ENCODE data around the gene ARAP2.

Gene ARAP2, protein sequence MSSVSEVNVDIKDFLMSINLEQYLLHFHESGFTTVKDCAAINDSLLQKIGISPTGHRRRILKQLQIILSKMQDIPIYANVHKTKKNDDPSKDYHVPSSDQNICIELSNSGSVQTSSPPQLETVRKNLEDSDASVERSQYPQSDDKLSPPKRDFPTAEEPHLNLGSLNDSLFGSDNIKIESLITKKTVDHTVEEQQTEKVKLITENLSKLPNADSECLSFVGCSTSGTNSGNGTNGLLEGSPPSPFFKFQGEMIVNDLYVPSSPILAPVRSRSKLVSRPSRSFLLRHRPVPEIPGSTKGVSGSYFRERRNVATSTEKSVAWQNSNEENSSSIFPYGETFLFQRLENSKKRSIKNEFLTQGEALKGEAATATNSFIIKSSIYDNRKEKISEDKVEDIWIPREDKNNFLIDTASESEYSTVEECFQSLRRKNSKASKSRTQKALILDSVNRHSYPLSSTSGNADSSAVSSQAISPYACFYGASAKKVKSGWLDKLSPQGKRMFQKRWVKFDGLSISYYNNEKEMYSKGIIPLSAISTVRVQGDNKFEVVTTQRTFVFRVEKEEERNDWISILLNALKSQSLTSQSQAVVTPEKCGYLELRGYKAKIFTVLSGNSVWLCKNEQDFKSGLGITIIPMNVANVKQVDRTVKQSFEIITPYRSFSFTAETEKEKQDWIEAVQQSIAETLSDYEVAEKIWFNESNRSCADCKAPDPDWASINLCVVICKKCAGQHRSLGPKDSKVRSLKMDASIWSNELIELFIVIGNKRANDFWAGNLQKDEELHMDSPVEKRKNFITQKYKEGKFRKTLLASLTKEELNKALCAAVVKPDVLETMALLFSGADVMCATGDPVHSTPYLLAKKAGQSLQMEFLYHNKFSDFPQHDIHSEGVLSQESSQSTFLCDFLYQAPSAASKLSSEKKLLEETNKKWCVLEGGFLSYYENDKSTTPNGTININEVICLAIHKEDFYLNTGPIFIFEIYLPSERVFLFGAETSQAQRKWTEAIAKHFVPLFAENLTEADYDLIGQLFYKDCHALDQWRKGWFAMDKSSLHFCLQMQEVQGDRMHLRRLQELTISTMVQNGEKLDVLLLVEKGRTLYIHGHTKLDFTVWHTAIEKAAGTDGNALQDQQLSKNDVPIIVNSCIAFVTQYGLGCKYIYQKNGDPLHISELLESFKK (N-terminal part only)

DNA sequence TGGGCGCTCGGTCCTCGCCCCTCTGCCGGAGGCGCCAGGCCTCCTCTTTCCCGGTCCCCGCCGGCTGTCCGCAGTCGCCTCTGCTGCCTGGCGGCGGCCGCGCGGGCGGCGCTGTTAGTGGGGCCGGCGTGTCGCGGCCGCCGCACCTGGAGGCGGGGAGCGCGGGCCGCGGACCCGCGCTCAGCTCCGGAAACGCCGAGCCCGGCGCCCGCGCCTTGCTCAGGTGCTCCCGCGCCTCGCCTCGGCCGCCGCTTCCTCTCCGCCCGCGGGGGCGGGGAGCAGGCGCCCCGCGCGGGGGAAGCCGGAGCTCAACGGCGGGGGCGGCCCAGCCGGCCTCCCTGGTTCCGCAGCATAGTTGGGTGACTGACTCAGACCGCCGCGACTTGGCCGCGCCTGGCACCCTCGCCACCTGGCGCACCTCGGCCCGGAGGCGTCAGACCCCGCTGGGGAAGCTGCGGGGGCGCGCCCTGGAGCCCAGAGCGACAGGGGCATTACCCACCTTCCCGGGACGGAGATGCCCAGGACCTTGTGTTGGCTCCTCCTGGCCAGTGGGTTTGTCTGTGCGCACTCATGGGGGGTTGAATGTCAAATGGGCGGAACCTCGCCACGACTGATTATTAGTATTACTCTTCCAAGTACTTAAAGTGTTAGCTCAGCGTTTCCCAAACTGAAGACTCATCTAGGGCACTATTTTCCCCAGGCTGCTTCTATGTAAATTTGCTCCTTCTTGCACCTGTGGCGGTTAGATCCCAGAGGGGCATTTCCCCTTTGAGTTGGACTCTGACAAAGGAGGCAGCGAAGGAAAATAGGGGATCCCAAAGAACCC is at the start of gene ARAP2:
ARAP2 (minus strand) TSS at position 258 of the 826 bp plus-strand sequence. CDS start 15,028 bp downstream, outside the sequence.
- DNase-seq (ENCODE audit: low spot score), result peak; percentile 81

DNA sequence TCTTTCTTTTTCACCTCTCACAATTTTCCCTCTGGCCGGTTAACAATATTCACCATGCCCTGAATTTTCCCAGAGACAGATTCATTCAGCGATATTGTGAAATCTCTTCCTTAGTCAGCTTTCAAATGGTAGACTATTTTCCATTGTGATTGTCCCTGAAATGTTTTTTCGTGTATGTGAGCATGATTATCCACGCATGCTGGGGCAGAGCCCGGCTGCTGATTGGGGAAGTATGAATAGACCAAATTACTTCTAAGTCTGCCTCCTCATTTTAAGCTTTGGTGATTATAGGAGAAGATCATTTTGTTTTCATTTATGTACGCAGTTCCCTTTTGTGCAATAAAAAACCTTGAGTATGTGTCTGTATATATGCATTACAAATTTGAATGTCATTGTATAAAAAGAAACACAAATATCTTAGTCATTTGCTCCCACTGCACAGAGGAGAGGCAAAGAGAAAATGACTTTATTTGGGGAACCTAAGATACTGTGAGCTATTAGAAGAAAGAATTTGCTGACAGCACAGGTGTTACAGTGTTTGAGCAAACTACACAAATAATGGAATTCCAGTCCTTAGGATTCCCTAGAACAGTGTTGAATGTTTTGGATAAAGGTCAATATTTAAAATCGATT is 48.4 kb upstream of the ARAP2 start:
- DNase-seq (ENCODE audit: low spot score), result no peak

DNA sequence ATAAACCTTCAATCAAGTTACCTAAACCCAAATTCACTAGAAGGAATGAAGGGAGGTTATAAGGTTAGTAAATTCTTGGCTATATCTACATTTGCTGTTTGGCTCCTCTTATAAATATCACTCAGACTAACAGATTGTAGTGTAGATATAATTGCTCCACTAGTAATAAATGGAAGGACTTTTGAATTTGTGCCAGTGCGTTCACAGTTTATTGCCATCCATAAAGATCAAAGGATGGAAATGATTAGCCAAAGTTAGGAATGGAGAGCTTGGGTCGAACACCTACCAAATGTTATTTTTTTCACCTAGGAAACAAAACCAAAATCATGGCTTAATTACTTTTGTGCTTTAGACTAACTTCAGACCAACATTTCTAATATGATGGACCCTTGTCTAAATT is 46.3 kb upstream of the ARAP2 start:
- no peak for DNase-seq (ENCODE audit: low spot score)

DNA sequence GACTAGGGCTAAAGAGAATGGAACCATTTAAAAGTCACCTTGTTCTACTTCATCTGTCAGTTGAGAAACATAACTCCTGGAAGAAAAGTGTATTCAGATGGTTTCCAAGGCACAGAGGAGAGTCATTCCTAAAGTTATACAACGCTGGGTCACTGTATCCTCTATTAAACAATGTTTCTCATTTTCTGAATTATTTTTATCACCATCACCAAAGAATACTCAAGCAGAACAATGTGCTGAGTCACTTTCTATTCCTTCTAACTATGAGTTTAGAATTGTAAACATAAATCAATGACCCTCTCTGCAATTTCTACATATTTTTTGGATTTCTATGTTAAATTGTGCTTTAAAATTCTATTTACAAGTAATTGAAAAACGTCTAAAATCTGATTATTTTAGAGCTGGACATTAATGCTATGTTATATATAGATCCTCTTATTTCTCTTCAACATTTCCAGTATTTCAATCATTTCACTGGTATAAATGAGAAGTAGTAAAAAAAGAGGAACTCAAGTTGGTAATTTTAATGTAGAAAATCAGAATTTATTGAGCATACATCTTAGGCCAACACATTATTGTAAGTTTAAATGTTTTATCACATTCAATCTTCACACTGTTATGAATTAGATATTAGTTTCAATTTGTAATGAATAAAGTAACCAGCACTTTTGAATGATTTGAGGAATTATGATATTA is 44.6 kb upstream of the ARAP2 start:
- DNase-seq (ENCODE audit: low spot score), result no peak

DNA sequence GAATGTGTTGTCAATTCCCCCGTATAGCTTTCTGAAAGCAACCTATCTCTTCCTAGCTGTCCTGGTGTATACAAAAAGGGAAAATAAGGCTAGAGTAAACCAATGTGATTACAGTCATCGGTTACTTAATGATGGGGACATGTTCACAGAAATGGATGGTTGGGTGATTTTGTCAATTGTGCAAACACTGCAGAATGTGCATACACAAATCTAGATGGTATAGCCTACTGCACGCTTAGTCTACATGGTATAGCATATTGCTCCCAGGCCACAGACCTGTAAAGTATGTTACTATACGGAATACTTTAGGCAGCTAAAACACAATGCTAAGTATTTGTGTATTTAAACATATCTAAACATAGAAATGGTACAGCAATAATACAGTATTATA is 42.2 kb upstream of the ARAP2 start:
- DNase-seq (ENCODE audit: low spot score), result no peak

DNA sequence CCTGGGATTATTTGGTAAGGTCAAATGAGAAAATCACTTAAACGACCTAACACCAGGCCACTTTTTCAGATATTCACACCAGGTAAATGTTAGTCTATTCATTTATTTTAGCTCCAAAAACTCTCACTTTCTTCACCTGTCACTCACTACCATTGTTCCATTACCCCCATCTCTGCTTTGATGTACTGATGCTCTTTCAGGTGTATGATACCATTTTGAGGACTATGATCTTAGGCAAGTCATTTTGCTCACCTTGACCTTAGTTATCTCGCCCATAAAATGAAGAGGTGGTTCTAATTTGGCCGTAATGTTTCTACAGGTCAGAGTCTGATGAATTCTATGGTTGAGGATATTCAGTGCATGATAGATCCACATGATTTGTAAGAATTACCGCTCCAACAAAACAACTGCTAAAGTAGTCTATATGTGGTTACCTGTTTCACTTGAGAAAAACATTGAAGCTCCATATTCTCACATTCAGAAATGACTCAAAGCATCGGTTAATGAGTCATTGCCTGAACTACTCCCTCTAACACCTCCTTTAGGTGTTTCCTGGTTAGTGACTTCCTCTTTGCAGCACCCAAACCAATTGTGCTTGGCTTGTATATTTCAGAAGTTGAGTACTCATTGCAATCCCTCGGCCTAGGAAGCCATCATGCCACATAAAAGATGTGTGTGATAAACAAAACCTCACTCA is 41.6 kb upstream of the ARAP2 start:
- peak; percentile 16 for DNase-seq (ENCODE audit: low spot score)

DNA sequence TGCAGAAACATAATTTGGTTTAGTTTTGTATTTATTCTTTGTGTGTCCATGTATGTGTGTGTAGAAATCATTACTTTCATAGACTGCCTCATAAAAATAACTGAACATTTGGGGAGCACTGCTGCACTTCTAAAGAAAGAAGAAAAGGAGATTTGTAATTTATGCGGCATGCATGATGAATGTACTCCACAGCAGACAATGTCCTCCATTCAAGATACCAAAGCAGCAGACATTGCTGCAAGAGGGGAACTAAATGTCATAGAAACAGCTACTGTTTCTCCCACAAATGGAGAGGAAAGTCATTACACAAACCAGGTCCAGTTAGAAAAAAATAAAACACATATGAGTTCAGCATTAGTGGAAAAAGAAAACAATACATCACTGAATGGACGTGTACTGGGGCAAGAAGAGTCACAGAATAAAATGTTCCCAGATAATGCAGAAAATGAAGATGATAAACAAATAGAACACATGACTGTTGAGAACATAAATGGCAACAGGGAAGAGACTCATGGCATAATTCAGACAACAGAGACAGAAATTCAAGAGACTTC is 39.7 kb upstream of the ARAP2 start:
- no peak for DNase-seq (ENCODE audit: low spot score)

DNA sequence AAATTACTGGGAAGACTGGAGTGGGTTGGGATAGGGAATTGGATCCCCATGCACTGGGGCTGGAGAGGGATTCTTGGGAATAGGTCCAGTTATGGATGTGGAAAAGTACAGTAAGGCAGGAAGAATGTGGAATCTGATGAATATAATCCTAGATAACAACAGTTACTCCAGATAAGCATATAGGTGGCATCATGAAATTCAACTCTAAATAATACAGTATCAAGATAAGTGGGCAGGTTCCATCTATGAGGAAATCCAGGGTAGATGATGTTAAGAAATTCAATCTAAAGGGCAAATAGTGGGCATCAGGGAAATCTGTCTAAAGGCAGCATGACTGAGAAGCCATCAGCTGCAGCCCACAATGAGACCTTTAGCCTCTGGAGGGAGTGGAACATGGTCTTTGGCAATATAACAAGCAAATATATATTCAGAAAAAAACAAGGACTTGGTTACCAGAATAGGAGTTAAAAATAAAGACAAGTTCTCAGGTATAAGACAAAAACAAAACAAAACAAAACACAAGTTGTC is 38.3 kb upstream of the ARAP2 start:
- DNase-seq (ENCODE audit: low spot score), result no peak

DNA sequence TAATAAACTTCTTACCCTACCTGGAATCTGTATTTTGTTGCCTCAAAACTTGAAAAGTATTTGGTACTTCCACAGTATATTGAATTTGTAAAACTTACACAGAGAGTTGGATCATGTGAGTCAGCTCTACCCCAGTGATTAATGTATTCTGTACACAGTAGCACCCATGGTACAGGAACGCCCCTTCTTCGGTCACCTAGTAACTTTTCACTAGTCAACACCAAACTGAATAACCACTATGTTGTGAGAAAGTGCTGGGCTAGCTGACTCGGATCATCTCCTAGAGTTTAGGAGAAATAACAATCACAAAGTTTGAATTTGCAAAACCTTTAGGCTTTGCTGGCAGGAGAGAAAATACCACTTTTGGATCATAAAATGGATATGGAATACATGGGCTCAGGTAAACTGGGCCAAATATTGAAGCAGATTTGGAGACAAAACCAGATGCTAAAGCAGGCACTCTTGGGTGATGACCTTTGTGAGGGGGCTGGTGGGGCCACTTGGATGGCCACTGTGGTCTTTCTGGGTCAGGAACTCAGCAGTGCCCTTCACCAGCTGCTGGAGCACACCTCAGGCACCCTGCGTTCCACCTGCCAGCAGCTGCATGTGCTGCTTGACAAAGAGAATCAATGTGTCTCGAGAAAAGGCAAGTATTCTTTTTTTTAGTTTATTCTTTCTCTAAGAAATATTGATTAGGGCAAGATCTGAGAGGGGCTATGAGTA is 37.2 kb upstream of the ARAP2 start, which contains the start of gene DTHD1:
DTHD1 (plus strand) TSS at position 233 of the 723 bp plus-strand sequence; CDS start at position 376, 143 bp downstream.
- peak; percentile 11 for DNase-seq (ENCODE audit: low spot score)

DNA sequence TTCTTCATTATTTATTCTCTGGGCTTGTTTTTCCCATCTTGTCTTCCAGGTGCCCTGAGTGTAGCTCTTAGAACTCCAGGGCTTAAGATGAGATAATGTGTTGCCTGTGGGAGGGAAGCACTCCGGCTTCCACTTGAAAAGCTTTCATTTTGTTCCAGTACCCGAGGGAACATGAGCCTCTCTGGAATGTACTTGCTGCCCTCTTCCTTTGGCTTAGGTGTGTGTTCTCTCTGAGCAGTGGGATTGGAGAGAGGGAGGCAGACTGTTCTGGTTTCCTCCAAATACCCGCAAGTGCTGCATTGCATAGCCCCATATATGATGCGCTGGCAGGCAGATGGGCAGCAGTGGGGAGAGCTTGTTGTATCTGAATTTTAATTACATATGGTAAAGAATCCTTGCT is 36.2 kb upstream of the ARAP2 start:
- no peak for DNase-seq (ENCODE audit: low spot score)

DNA sequence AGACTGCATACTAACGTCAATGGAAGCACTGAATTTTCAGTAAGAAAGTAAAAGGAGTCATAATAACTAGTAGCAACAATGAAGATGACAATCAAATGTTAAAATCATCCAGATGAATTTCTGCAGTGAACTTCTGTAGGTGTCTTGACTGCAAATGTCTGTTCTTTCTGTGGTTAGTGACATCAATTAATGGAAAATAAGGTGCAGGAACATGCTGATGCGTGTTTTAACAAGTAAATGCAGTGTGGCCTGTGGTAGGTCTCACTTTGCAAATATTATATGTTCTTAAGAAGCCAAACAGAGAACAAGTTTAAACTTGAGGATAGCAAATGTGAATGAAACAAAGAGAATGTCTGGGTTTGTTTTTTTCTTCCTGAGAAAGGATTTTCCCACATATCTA is 34.5 kb upstream of the ARAP2 start:
- no peak for DNase-seq (ENCODE audit: low spot score)

DNA sequence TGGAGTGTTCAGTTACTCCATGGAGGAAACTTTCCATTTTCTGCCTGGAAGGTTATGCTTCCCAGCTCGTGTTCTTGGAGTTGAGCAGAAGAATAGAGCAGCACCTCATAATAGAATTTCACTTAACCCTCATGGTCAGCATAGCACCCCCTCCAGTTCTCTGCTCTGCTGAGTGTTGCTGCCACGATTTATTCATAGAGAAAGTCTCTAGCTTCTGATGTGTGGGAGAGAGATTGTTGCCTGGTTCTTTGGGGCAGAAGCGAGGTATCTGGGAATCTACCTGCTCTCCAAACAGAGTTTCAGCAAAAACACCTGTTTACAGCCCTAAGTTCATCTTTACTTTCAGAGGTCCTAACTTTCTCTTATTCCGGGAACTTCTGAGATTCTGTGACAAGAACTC is 33.2 kb upstream of the ARAP2 start:
- DNase-seq (ENCODE audit: low spot score), result no peak

DNA sequence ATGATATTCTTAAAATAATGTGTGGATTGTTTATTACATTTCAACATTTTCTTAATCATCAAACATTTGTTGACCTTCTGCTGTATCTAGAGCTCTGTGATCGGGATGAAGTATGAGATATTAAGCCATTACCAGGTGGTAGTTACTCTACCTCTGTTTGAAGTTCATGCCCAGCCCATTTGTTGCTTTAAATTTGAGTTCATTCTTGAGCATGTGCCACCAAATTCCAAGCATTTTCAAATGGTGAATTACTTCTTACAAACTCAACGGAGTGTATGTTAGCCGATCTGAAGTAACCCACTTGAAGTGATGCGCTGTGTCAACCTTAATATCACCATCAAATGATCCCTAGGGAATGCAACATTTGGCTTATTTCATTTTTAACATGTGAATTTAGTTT is 29.8 kb upstream of the ARAP2 start:
- DNase-seq (ENCODE audit: low spot score), result no peak

DNA sequence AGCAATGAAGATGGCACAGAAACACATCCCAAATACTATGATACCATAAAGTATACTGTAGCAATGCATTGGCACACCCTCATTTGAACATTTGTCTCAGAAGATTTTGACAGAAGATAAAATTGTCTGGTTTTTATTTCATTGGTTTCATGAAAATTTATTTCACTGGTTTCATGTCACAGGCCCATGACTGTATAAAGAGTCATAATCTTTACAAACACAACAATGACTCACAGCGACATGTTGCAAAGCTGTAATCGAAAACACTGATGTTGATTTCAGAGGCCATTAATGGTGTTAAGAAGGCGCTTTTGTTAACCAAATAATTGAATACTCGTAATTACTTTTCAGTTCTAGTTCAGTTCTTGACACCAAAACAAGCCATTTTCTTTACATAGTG is 29.0 kb upstream of the ARAP2 start:
- peak; percentile 32 for DNase-seq (ENCODE audit: low spot score)

DNA sequence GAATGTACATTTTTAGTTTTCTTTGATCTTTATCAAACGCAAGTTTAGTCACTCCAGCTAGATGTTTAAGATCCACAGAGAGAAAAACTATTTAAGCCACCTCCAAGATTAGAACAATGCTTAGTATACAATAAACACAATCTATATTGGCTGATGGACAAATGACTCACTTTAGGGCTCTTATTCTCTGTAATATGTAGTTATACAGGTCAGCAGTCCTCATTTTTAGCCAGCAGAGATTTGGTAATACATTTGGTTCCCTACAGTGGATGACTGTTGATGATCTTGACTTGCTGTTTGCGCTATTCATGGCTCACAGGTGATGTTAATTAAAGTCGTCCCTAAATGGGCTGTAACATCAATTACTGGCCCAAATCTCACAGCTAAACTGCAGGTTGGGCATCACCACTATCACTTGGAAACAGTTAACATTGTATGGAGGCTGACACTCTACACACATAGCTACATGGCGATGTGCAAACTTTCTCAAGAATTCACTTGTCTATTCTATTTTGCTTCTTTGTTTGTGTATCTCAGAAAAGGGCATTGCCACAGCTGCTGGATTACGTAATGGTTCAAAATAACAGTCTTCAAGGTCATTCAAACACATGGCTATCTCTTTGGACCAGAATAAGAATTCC is 25.3 kb upstream of the ARAP2 start:
- DNase-seq (ENCODE audit: low spot score), result no peak

DNA sequence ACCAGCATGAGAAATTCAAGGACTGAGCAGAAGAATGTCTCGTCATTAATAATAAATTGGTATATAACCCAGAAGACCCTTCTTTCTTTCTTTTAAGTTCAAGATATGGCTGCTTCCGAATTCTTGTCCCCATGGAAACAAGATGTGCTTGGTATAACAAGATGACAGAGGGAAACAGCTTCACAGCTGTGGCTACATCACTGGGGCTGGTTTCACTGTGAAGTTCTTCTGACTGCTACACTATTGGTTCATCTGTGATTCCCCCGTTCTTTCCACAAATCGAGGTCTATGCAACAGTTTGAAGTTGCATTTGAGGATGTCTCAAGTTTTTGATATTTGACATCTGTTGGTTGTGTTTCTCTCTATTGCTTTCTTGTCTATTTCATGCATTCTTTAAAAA is 24.8 kb upstream of the ARAP2 start:
- no peak for DNase-seq (ENCODE audit: low spot score)

DNA sequence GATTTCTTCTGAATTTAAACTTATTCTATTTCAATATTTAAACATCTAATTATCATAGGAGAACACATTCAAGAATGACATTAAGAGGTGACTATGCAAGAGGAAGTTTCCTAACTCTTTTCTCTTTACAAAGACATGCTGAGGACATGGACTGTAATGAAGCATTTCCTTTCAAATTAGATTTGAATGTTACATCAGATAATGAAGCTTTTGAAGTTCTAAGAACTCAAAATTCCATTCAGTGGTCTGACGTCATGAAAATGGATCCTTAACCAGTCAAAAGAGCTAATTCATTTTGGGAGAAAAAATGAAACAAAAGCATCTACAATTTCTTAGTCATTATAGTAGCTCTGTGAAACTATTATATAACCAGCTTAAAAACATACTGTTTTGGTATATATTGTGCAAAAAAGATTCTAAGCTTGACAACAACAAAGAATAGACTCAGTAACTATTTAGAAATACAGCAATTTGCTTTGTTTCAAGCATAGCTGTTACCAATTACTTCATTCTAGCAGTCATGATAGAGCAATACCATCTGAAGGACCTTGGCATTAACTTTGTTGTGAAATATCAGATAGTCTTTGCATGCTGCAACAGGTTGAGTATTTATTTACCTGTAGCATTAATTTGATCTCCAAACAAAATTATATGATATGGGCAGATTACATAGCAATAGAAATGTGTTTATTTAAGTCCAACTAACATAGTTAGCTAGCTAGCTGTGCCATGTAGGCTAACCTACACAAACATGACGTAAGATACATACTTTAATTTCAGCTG is 23.4 kb upstream of the ARAP2 start:
- no peak for DNase-seq (ENCODE audit: low spot score)
